GM23248 (cell line): ENCODE data around the gene COP1. TPM values are rescaled to one million over a fixed set of nuclear protein-coding genes. Genes with fewer than 3 reads are reported as not detected.

Experiments
- DNase-seq: peaks from one replicate; pipeline ENCODE4 v3.0.0-alpha.2; 2015
- H2AFZ ChIP-seq: fragments of 200-600 bp; sonication (generic); 2 replicates; pipeline ENCODE4 v1.6.1; 2016; ENCODE audit warnings: antibody characterized with exemption
- H3F3A ChIP-seq: fragments of 200-600 bp; sonication (generic); 2 replicates; pipeline ENCODE4 v1.6.1; 2016; ENCODE audit warnings: mild to moderate bottlenecking, antibody characterized with exemption, mixed run types; ENCODE audit not compliant: insufficient read depth
- H3K27ac ChIP-seq: fragments of 200-600 bp; sonication (generic); 2 replicates; pipeline ENCODE4 v1.5.1; 2016; ENCODE audit warnings: mild to moderate bottlenecking
- H3K27me3 ChIP-seq: fragments of 200-600 bp; sonication (generic); replicated peaks from 2 replicates; pipeline ENCODE4 v1.6.1; 2016; ENCODE audit warnings: mild to moderate bottlenecking; ENCODE audit not compliant: insufficient read depth
- H3K36me3 ChIP-seq: fragments of 200-600 bp; sonication (generic); 2 replicates; pipeline ENCODE4 v1.6.1; 2016; ENCODE audit warnings: low read depth, mild to moderate bottlenecking
- H3K4me1 ChIP-seq: fragments of 200-600 bp; sonication (generic); 2 replicates; pipeline ENCODE4 v1.6.1; 2016; ENCODE audit warnings: mild to moderate bottlenecking; ENCODE audit not compliant: insufficient read depth
- H3K4me2 ChIP-seq: fragments of 200-600 bp; sonication (generic); one replicate; pipeline ENCODE4 v1.6.1; 2016; ENCODE audit warnings: mild to moderate bottlenecking; ENCODE audit not compliant: unreplicated experiment
- H3K4me3 ChIP-seq: fragments of 200-600 bp; sonication (generic); 2 replicates; pipeline ENCODE4 v1.5.1; 2016; ENCODE audit warnings: mild to moderate bottlenecking
- H3K79me2 ChIP-seq: fragments of 200-600 bp; sonication (generic); 2 replicates; pipeline ENCODE4 v1.6.1; 2016; ENCODE audit warnings: mild to moderate bottlenecking; ENCODE audit not compliant: insufficient read depth
- H3K9ac ChIP-seq: fragments of 200-600 bp; sonication (generic); 2 replicates; pipeline ENCODE4 v1.6.1; 2016; ENCODE audit warnings: mild to moderate bottlenecking
- H3K9me2 ChIP-seq: fragments of 200-600 bp; sonication (generic); 2 replicates; pipeline ENCODE4 v1.6.1; 2016; ENCODE audit warnings: mixed run types, mild to moderate bottlenecking, moderate library complexity; ENCODE audit not compliant: insufficient read depth
- H3K9me3 ChIP-seq: fragments of 200-600 bp; sonication (generic); one replicate; pipeline ENCODE4 v1.6.1; 2017; ENCODE audit warnings: low read depth
- H4K20me1 ChIP-seq: fragments of 200-600 bp; sonication (generic); 2 replicates; pipeline ENCODE4 v1.6.0; 2016; ENCODE audit not compliant: insufficient read depth
- EZH2 ChIP-seq: fragments of 200-600 bp; sonication (generic); IDR thresholded peaks from 2 replicates; pipeline ENCODE4 v1.6.1; 2018; ENCODE audit warnings: antibody characterized with exemption, mild to moderate bottlenecking; ENCODE audit not compliant: insufficient read depth, poor library complexity, severe bottlenecking
- EZH2phosphoT487 ChIP-seq: fragments of 200-600 bp; sonication (generic); IDR thresholded peaks from 2 replicates; pipeline ENCODE4 v1.6.1; 2018; ENCODE audit warnings: antibody characterized with exemption, moderate library complexity, mild to moderate bottlenecking, low read depth; ENCODE audit not compliant: insufficient read depth
- WGBS, 2 experiments: methylation state at CpG; one replicate each; pipeline ENCODE4 v1.1.6; 2015 to 2017; ENCODE audit warnings: low lambda C conversion rate in 2 of 2, low coverage in 1 of 2; ENCODE audit errors: missing lambda C conversion rate in 2 of 2; 5-methylcytosine and 5-hydroxymethylcytosine counted together
- in situ Hi-C: fragments of 300-500 bp; cut with MboI; formaldehyde crosslinking; loops from 2 replicates; pipeline ENCODE4 v1.15.0; 2020
- polyA plus RNA-seq: library from polyadenylated mRNA; unstranded; fragments of >200 nt; fragmentation: Nextera tagmentation; extraction: Ambion mirVana; gene quantifications from 2 replicates; pipeline ENCODE4 v1.2.1, GENCODE V29; 2016
- total RNA-seq: library from RNA; depleted of rRNA; stranded (reverse); fragments of >200 nt; shearing (Covaris generic); gene quantifications from 2 replicates; pipeline ENCODE4 v1.2.3, GENCODE V29; 2014

Gene COP1
- total and polyA plus RNA-seq, 2 experiments from 2014 or later: 42.4 to 55.1 TPM

DNA sequence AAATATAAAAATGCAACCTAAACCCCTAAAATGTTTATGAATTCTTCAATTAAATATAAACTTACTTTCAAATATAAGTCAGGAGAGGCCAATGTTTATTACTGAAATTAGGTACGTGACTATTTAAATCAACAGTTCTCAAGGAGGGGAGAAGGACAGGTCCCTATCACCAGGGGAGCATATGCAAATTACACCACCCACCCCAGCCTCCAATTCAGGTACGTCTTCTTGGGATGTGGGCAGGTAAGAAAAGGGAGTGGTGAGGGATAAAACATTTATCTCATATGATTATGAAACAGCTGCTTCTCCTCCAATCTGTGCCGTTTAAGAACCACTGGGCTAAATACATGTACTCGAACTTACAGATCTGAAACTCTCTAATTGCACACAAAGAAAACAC is 3.4 kb downstream of the COP1 start:
- TF ChIP-seq EZH2phosphoT487: no peak
- no peak for TF ChIP-seq EZH2
- Histone ChIP-seq H3K4me1 (peaks cover 26% of the 10 kb centered on the region), H3K27me3 (no peaks in the 10 kb centered on the region), H3K4me3 (no peak overlapping the region), H2AFZ (no peak overlapping the region), H3K79me2 (peaks cover 88% of the 10 kb centered on the region), H3K9me3 (no peaks in the 10 kb centered on the region), H3K4me2 (no peak overlapping the region), H3K9me2 (no peaks in the 10 kb centered on the region), H3F3A (peaks cover 17% of the 10 kb centered on the region; the same call in 1 of the 2 replicates), H4K20me1 (0 out of 2 replicates have a peak, but pooled peaks cover 11% of the 10 kb centered on the region), H3K9ac (no peak overlapping the region), H3K27ac (no peak overlapping the region), H3K36me3 (no peaks in the 10 kb centered on the region)
- DNase-seq: no peak
- in situ Hi-C loops: no loop called here
- WGBS, 2 experiments: 94 to 99% methylated on average over 4 of the region's 4 CpGs

- no peak for DNase-seq
- Histone ChIP-seq H3K4me1 (peaks cover 23% of the 10 kb centered on the region), H3K36me3 (no peaks in the 10 kb centered on the region), H3K4me2 (no peak overlapping the region), H3K9me3 (no peaks in the 10 kb centered on the region), H4K20me1 (0 out of 2 replicates have a peak, but pooled peaks cover 11% of the 10 kb centered on the region), H3K27me3 (no peaks in the 10 kb centered on the region), H3K4me3 (no peak overlapping the region), H3K9me2 (no peaks in the 10 kb centered on the region), H3F3A (peaks cover 17% of the 10 kb centered on the region; the same call in 1 of the 2 replicates), H3K9ac (no peak overlapping the region), H3K79me2 (peaks cover 99% of the 10 kb centered on the region), H3K27ac (no peak overlapping the region), H2AFZ (no peak overlapping the region)
- in situ Hi-C loops: no loop called here
- TF ChIP-seq EZH2phosphoT487 (no peak), EZH2 (no peak)
Measured at GRCh38 chr1:176201568-176201967, 5.5 kb downstream of the COP1 start.

DNA sequence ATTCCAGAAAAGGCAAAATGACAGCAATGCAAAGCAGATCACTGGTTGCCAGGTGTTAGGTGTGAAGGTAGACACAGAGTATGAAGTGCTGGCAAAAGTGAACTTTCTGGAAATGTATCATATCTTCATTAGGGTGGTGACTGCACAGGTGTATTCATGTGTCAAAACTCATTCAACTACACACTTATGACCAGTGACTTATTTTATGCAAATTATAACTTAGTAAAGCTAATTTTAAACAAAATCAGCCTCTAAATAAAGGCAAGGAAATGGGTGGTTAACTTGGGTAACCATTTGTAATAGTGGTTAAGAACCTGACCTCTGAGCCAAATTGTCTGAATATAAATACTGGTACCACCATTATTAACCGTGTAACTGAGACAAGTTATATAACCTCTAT is 7.4 kb downstream of the COP1 start:
- in situ Hi-C loops: no loop called here
- Histone ChIP-seq H3K4me2 (no peak overlapping the region), H3K4me1 (peaks cover 16% of the 10 kb centered on the region), H3K27ac (no peak overlapping the region), H2AFZ (no peak overlapping the region), H3K9ac (no peak overlapping the region), H3K9me3 (no peaks in the 10 kb centered on the region), H4K20me1 (0 out of 2 replicates have a peak, but pooled peaks cover 11% of the 10 kb centered on the region), H3K9me2 (no peaks in the 10 kb centered on the region), H3K4me3 (no peak overlapping the region), H3F3A (peaks cover 1% of the 10 kb centered on the region; the same call in 1 of the 2 replicates), H3K36me3 (no peaks in the 10 kb centered on the region), H3K27me3 (no peaks in the 10 kb centered on the region), H3K79me2 (peaks cover 100% of the 10 kb centered on the region)
- no peak for DNase-seq
- WGBS, 2 experiments: 96 to 100% methylated on average over 1 of the region's 1 CpG
- TF ChIP-seq EZH2phosphoT487 (no peak), EZH2 (no peak)

- no peak for DNase-seq
- Histone ChIP-seq H3K9me2 (no peaks in the 10 kb centered on the region), H3K27me3 (no peaks in the 10 kb centered on the region), H3K4me3 (no peak overlapping the region), H3K4me2 (no peak overlapping the region), H3K4me1 (0 out of 2 replicates have a peak, but pooled peaks cover 9% of the 10 kb centered on the region), H4K20me1 (peaks cover 9% of the 10 kb centered on the region; the same call in 1 of the 2 replicates), H3K79me2 (peaks cover 100% of the 10 kb centered on the region), H3K36me3 (no peaks in the 10 kb centered on the region), H3K9me3 (no peaks in the 10 kb centered on the region), H3K27ac (no peak overlapping the region), H3F3A (no peaks in the 10 kb centered on the region), H2AFZ (no peak overlapping the region), H3K9ac (no peak overlapping the region)
- in situ Hi-C loops: no loop called here
- TF ChIP-seq EZH2phosphoT487: no peak
- no peak for TF ChIP-seq EZH2
- 95 to 97% methylated on average over 2 of the region's 2 CpGs for WGBS, 2 experiments
Measured at GRCh38 chr1:176198413-176198812, 8.7 kb downstream of the COP1 start.

DNA sequence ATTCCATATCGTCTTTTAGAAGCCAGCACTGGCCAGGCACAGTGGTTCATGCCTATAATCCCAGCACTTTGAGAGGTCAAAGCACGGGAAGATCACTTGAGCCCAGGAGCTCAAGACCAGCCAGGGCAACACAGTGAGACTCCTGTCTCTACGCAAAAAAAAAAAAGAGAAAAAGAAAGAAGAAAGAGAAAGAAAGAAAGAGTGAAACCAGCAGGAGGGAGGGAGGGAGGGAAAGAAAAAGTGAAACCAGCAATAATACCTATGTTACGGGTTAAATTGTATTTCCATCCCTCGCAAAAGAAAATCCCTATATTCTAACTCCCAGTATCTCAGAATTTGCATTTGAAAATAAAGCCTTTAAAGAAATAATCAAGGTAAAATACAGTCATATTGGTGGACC is 10.4 kb downstream of the COP1 start:
- H3K4me1 ChIP-seq: 0 out of 2 replicates have a peak, but pooled peaks cover 7% of the 10 kb centered on the region
- in situ Hi-C loops: no loop called here
- H3K9ac ChIP-seq: no peak overlapping the region
- peaks cover 20% of the 10 kb centered on the region; the same call in 1 of the 2 replicates for H4K20me1 ChIP-seq
- no peak overlapping the region for H3K27ac ChIP-seq
- 96 to 97% methylated on average over 4 to 5 of the region's 5 CpGs for WGBS, 2 experiments
- no peaks in the 10 kb centered on the region for H3F3A ChIP-seq
- no peak for DNase-seq
- H3K4me2 ChIP-seq: no peak overlapping the region
- no peaks in the 10 kb centered on the region for H3K36me3 ChIP-seq
- H3K79me2 ChIP-seq: peaks cover 100% of the 10 kb centered on the region
- H3K4me3 ChIP-seq: no peak overlapping the region
- H3K9me2 ChIP-seq: no peaks in the 10 kb centered on the region
- no peak overlapping the region for H2AFZ ChIP-seq
- H3K9me3 ChIP-seq: no peaks in the 10 kb centered on the region
- TF ChIP-seq EZH2: no peak
- TF ChIP-seq EZH2phosphoT487: no peak
- no peaks in the 10 kb centered on the region for H3K27me3 ChIP-seq
